Head of caudate nucleus (tissue), 42 donors: ENCODE data around the gene EDNRB.
"Not testable (repeated sequence)": the region's sequence is repeated elsewhere in the genome, so short reads cannot be mapped to it uniquely, and the experiment has no call there.

Source experiments
- DNase-seq, 42 donors: peaks; one replicate each; pipeline versions ENCODE4 v3.0.0 to v3.0.0-alpha.2; 2020 to 2021; ENCODE audit warnings: mixed read lengths in 7 of 42
- intact Hi-C: fragments of 100-400 bp; cut with DNase I; formaldehyde crosslinking; loops from one replicate; pipeline ENCODE4 v1.15.0; 2022

The EDNRB gene

DNA sequence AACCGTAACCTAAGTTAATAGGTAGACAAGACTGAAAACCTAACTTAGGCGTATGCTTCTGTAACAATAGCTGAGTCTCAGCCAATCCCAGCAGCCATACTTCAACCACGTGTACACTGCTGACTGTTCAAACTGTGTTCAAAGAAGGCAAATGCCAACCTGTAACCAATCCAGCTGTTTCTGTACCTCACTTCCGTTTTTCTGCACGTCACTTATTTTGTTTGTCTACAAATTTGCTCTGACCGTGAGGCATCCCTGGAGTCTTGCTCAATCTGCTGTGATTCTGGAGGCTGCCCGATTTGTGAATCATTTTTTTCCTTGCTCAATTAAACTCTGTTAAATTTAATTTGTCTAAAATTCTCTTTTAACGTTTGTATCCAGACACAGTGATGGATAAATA is 59.2 kb downstream of the EDNRB start:
- intact Hi-C loops = no loop called here

DNA sequence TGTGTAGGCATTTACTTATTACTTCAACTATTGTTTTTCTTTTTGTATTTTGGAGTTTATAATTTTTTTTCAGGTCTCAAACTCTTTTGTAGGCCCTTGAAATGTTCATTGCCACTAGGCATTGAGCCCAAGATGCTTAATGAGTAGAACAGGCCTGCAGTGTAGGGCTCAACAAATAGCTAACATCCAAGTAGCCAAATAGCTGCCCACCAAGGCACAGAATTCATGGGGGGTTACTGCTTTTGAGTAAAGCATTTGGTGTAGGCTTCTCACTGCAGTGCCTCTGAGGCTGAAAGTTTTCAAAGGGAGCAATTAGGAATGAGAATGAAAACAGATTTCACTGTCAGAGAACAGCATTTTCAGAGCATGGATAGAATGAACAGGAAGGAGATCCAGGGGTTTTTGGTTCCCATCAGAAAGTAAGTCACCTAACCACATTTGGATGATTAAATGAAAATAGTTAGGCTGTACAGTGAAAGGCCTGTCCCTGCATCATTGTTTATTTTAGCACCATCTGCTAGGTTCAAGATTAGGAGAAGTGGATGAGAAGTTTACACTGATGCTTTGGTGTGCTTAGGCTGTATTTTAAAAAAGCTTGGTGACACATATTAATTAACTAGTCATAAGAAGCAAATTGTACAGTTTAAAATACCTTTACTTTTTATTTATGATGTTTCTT is 61.0 kb downstream of the EDNRB start:
- intact Hi-C loops = no loop called here

More for the DNA sequence above, 59.2 kb downstream of the EDNRB start:
- DNase-seq = no peak

DNA sequence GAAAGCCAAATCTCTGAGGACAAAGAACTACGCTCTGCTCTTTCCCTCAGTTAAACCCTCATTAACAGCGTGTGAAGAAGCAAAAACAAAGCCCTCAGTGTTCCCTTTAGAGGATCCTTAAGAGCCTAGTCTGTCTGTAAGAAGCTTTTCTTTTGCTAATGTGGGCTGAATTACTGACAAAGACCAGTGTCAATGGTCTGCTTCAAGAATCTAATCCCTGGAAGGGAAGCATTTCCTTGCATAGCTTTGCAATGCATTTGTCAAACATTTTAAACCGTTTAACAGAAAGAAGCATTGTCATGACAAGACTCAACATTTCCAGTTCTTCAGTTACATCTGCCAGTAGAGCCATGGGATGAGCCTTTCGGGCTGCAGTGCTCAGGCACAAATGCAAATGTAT is 64.9 kb downstream of the EDNRB start:
- intact Hi-C loops = no loop called here
- DNase-seq = peak in 1 of 42 donors; percentile 31

More for the DNA sequence above, 61.0 kb downstream of the EDNRB start:
- no peak for DNase-seq

DNA sequence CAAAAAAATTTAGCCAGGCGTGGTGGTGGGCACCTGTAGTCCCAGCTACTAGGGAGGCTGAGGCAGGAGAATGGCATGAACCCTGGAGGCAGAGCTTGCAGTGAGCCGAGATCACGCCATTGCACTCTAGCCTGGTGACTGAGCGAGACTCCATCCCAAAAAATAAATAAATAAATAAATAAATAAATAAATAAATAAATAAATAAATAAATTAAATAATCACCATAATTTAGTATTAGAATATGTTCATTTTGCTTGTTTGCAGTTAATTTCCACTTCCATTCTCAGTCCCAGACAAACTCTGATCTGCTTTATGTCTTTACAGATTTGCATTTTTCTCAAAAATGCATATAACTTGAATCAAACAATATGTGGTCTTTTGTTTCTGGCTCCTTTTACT is 70.6 kb downstream of the EDNRB start:
- DNase-seq, intact Hi-C loops: not testable (repeated sequence)

DNA sequence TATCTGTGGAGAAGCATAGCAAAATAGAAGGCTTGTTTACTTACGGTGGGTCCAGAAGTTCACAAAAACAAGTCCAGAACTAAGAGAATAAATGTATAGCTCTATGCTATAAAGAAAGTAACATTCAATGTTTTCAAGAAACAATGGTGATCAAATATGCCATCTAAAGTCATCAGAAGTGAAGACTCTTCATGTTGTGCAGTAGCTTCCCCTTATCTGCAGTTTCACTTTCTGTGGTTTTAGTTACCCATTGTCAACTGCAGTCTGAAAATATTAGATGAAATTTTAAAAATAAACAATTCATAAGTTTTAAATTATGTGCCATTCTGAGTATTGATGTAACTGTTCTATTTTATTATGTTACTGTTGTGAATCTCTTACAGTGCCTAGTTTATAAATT is 72.5 kb downstream of the EDNRB start:
- no peak for DNase-seq
- intact Hi-C loops = no loop called here
